ENCODE measurements around the gene MBD6.

- TF ChIP-seq CTCF (conservative IDR thresholded peaks at IDR 0.05; ENCODE audit: low read depth, low read length) (no peak), EZH2 (IDR thresholded peaks at IDR 0.05; ENCODE audit: borderline replicate concordance, low read depth, low read length, poor library complexity, severe bottlenecking) (no peak)
Measured at GRCh38 chr12:57539134-57539768, 16.6 kb downstream of the MBD6 start.

All from A673 (cell line).